Measurements from ENCODE around the gene SIDT1.

The SIDT1 gene

DNA sequence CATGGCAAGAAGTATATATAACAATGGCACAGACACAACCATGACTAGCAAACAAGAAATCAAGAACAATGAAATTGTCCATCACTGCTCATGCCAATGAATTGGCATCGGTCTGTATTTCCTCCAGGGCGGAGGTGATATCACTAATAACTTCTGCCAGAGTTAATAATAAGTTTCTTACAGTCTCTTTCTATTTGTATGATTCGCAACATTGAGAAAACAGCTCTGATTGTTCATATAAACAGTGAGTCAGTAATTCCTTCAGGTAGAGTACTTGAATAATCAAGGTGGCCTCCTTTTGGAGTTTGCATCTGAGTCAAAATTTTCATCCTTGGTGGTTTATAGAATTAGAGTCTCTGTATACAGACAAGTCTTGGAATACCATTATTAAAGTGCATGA, 9.1 kb upstream of the SIDT1 start:
- ChIA-PET CTCF (no interaction called here), POLR2A (no interaction called here)
- no peak for DNase-seq
- H3K4me3 ChIP-seq (ENCODE audit: control insufficient read depth in 1 of 7, extremely low read depth in 1 of 7, insufficient read depth in 4 of 7, low read depth in 2 of 7, low read length in 6 of 7) = no peak overlapping the region
- no peaks in the 10 kb centered on the region for H3K36me3 ChIP-seq (ENCODE audit: control insufficient read depth in 4 of 4, insufficient read depth in 4 of 4, low read length in 3 of 4)
- no peaks in the 10 kb centered on the region for H3K4me1 ChIP-seq (ENCODE audit: control extremely low read depth in 1 of 4, control insufficient read depth in 4 of 4, insufficient read depth in 4 of 4, low read length in 3 of 4)
- H3K27ac ChIP-seq (ENCODE audit: insufficient read depth in 1 of 2, low read depth in 1 of 2, low read length in 2 of 2, poor library complexity in 1 of 2, severe bottlenecking in 2 of 2) = no peak overlapping the region
- H3K27me3 ChIP-seq (replicated peaks in 2 of 5; ENCODE audit: control insufficient read depth in 4 of 5, insufficient read depth in 5 of 5, low read length in 4 of 5) = no peaks in the 10 kb centered on the region
- 100% methylated on average over 1 of the region's 3 CpGs for WGBS (ENCODE audit: insufficient coverage)
- no peaks in the 10 kb centered on the region for H3K9me3 ChIP-seq (ENCODE audit: control extremely low read depth in 1 of 5, control insufficient read depth in 4 of 5, insufficient read depth in 2 of 5, low read depth in 1 of 5, low read length in 4 of 5)

GRCh38 chr3:113532698-113533533, 561 bp downstream of the SIDT1 start:
- no peaks in the 10 kb centered on the region for H3K27me3 ChIP-seq (replicated peaks in 2 of 5; ENCODE audit: control insufficient read depth in 4 of 5, insufficient read depth in 5 of 5, low read length in 4 of 5)
- H3K4me1 ChIP-seq (ENCODE audit: control extremely low read depth in 1 of 4, control insufficient read depth in 4 of 4, insufficient read depth in 4 of 4, low read length in 3 of 4) = peaks cover 32 to 44% (median 37%) of the 10 kb centered on the region in 4 experiments
- CTCF ChIA-PET = interaction anchor here (1.2 to 1.6 kb wide), 6 partner anchors 9 to 40 kb away, joined by 3 to 6 read pairs (median 3); no protein-coding TSS in a partner anchor
- peak overlapping the region; percentile 51 to 93 (median 83) for H3K4me3 ChIP-seq (ENCODE audit: control insufficient read depth in 1 of 7, extremely low read depth in 1 of 7, insufficient read depth in 4 of 7, low read depth in 2 of 7, low read length in 6 of 7)
- peak in 1 of 3 donors; percentile 73 for DNase-seq
- no peaks in the 10 kb centered on the region for H3K9me3 ChIP-seq (ENCODE audit: control extremely low read depth in 1 of 5, control insufficient read depth in 4 of 5, insufficient read depth in 2 of 5, low read depth in 1 of 5, low read length in 4 of 5)
- H3K36me3 ChIP-seq (ENCODE audit: control insufficient read depth in 4 of 4, insufficient read depth in 4 of 4, low read length in 3 of 4) = no peaks in the 10 kb centered on the region
- peak overlapping the region; percentile 60 to 77 for H3K27ac ChIP-seq (ENCODE audit: insufficient read depth in 1 of 2, low read depth in 1 of 2, low read length in 2 of 2, poor library complexity in 1 of 2, severe bottlenecking in 2 of 2)
- POLR2A ChIA-PET = interaction anchor here (0.5 to 1.9 kb wide), 2 partner anchors 18 to 80 kb away, joined by 3 to 7 read pairs; partner anchors contain the start of gene SPICE1
- 0% methylated on average over 56 of the region's 66 CpGs for WGBS (ENCODE audit: insufficient coverage)

GRCh38 chr3:113533534-113533892, 1.2 kb downstream of the SIDT1 start:
- Histone ChIP-seq H3K27me3 (replicated peaks in 2 of 5; ENCODE audit: control insufficient read depth in 4 of 5, insufficient read depth in 5 of 5, low read length in 4 of 5) (no peaks in the 10 kb centered on the region), H3K4me1 (ENCODE audit: control extremely low read depth in 1 of 4, control insufficient read depth in 4 of 4, insufficient read depth in 4 of 4, low read length in 3 of 4) (peaks cover 32 to 44% (median 37%) of the 10 kb centered on the region in 4 experiments)
- DNase-seq = peak; percentile 30 to 77 (median 63)

GRCh38 chr3:113534365-113534764, 2.0 kb downstream of the SIDT1 start:
- Histone ChIP-seq H3K27ac (ENCODE audit: insufficient read depth in 1 of 2, low read depth in 1 of 2, low read length in 2 of 2, poor library complexity in 1 of 2, severe bottlenecking in 2 of 2) (no peak overlapping the region), H3K36me3 (ENCODE audit: control insufficient read depth in 4 of 4, insufficient read depth in 4 of 4, low read length in 3 of 4) (no peaks in the 10 kb centered on the region), H3K27me3 (replicated peaks in 2 of 5; ENCODE audit: control insufficient read depth in 4 of 5, insufficient read depth in 5 of 5, low read length in 4 of 5) (no peaks in the 10 kb centered on the region), H3K4me3 (ENCODE audit: control insufficient read depth in 1 of 7, extremely low read depth in 1 of 7, insufficient read depth in 4 of 7, low read depth in 2 of 7, low read length in 6 of 7) (peak overlapping the region in 2 of 7 experiments; percentile 80 to 83), H3K4me1 (ENCODE audit: control extremely low read depth in 1 of 4, control insufficient read depth in 4 of 4, insufficient read depth in 4 of 4, low read length in 3 of 4) (peaks cover 32 to 44% (median 37%) of the 10 kb centered on the region in 4 experiments), H3K9me3 (ENCODE audit: control extremely low read depth in 1 of 5, control insufficient read depth in 4 of 5, insufficient read depth in 2 of 5, low read depth in 1 of 5, low read length in 4 of 5) (no peaks in the 10 kb centered on the region)
- WGBS (ENCODE audit: insufficient coverage) = 60% methylated on average over 1 of the region's 4 CpGs
- ChIA-PET CTCF (interaction anchor here (0.6 to 1.6 kb wide), 7 partner anchors 10 to 93 kb away, joined by 3 to 6 read pairs (median 3); no protein-coding TSS in a partner anchor), POLR2A (no interaction called here)
- no peak for DNase-seq

More at GRCh38 chr3:113533534-113533892, 1.2 kb downstream of the SIDT1 start:
- no peaks in the 10 kb centered on the region for H3K9me3 ChIP-seq (ENCODE audit: control extremely low read depth in 1 of 5, control insufficient read depth in 4 of 5, insufficient read depth in 2 of 5, low read depth in 1 of 5, low read length in 4 of 5)
- WGBS (ENCODE audit: insufficient coverage) = 0% methylated on average over 8 of the region's 10 CpGs
- POLR2A ChIA-PET = no interaction called here
- no peaks in the 10 kb centered on the region for H3K36me3 ChIP-seq (ENCODE audit: control insufficient read depth in 4 of 4, insufficient read depth in 4 of 4, low read length in 3 of 4)
- CTCF ChIA-PET = interaction anchor here (0.6 to 1.6 kb wide), 7 partner anchors 9 to 41 kb away, joined by 3 to 6 read pairs (median 3); no protein-coding TSS in a partner anchor
- H3K27ac ChIP-seq (ENCODE audit: insufficient read depth in 1 of 2, low read depth in 1 of 2, low read length in 2 of 2, poor library complexity in 1 of 2, severe bottlenecking in 2 of 2) = peak overlapping the region in 1 of 2 experiments; percentile 77
- H3K4me3 ChIP-seq (ENCODE audit: control insufficient read depth in 1 of 7, extremely low read depth in 1 of 7, insufficient read depth in 4 of 7, low read depth in 2 of 7, low read length in 6 of 7) = peak overlapping the region; percentile 51 to 93 (median 83)

- Histone ChIP-seq H3K4me1 (ENCODE audit: control extremely low read depth in 1 of 4, control insufficient read depth in 4 of 4, insufficient read depth in 4 of 4, low read length in 3 of 4) (peaks cover 32 to 44% (median 37%) of the 10 kb centered on the region in 4 experiments), H3K4me3 (ENCODE audit: control insufficient read depth in 1 of 7, extremely low read depth in 1 of 7, insufficient read depth in 4 of 7, low read depth in 2 of 7, low read length in 6 of 7) (no peak overlapping the region), H3K36me3 (ENCODE audit: control insufficient read depth in 4 of 4, insufficient read depth in 4 of 4, low read length in 3 of 4) (no peaks in the 10 kb centered on the region), H3K27me3 (replicated peaks in 2 of 5; ENCODE audit: control insufficient read depth in 4 of 5, insufficient read depth in 5 of 5, low read length in 4 of 5) (no peaks in the 10 kb centered on the region), H3K9me3 (ENCODE audit: control extremely low read depth in 1 of 5, control insufficient read depth in 4 of 5, insufficient read depth in 2 of 5, low read depth in 1 of 5, low read length in 4 of 5) (no peaks in the 10 kb centered on the region), H3K27ac (ENCODE audit: insufficient read depth in 1 of 2, low read depth in 1 of 2, low read length in 2 of 2, poor library complexity in 1 of 2, severe bottlenecking in 2 of 2) (no peak overlapping the region)
- WGBS (ENCODE audit: insufficient coverage) = 100% methylated on average over 5 of the region's 5 CpGs
- CTCF ChIA-PET = interaction anchor here (0.8 to 3.8 kb wide), 7 partner anchors 16 to 73 kb away, joined by 3 to 18 read pairs (median 5); no protein-coding TSS in a partner anchor
- peak; percentile 26 to 50 (median 48) for DNase-seq
- POLR2A ChIA-PET = no interaction called here
Measured at GRCh38 chr3:113535898-113536297, 3.5 kb downstream of the SIDT1 start.

DNA sequence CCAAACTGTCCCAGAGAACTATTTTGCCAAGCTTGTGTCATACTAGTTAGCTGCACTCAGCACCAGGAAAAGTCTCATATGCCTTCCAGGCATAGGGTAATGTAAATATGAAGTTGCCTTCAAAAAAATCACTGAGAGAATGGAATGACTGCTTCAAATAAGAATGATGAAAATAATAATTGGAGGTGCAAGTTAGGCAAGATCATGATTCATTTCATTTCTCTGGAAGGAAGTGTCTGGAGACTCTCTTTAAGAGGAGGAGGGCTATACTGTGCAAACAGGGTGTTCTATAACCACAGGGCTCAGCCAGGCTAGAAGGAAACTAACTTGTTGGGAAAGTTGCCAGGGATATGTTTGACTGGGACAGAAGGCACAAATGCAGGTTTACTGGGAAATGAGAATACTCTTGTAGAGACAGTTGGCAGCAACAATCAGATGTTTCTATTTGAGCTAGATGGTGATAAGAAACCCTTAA, 4.3 kb downstream of the SIDT1 start:
- H3K4me1 ChIP-seq (ENCODE audit: control extremely low read depth in 1 of 4, control insufficient read depth in 4 of 4, insufficient read depth in 4 of 4, low read length in 3 of 4) = peaks cover 30 to 38% (median 34%) of the 10 kb centered on the region in 4 experiments
- H3K9me3 ChIP-seq (ENCODE audit: control extremely low read depth in 1 of 5, control insufficient read depth in 4 of 5, insufficient read depth in 2 of 5, low read depth in 1 of 5, low read length in 4 of 5) = no peaks in the 10 kb centered on the region
- no peaks in the 10 kb centered on the region for H3K27me3 ChIP-seq (replicated peaks in 2 of 5; ENCODE audit: control insufficient read depth in 4 of 5, insufficient read depth in 5 of 5, low read length in 4 of 5)
- H3K27ac ChIP-seq (ENCODE audit: insufficient read depth in 1 of 2, low read depth in 1 of 2, low read length in 2 of 2, poor library complexity in 1 of 2, severe bottlenecking in 2 of 2) = no peak overlapping the region
- ChIA-PET CTCF (interaction anchor here (0.8 to 3.8 kb wide), 10 partner anchors 15 to 92 kb away, joined by 3 to 18 read pairs (median 4); no protein-coding TSS in a partner anchor), POLR2A (no interaction called here)
- H3K4me3 ChIP-seq (ENCODE audit: control insufficient read depth in 1 of 7, extremely low read depth in 1 of 7, insufficient read depth in 4 of 7, low read depth in 2 of 7, low read length in 6 of 7) = peak overlapping the region in 1 of 7 experiments; percentile 1
- DNase-seq = peak in 2 of 3 donors; percentile 53 to 62
- H3K36me3 ChIP-seq (ENCODE audit: control insufficient read depth in 4 of 4, insufficient read depth in 4 of 4, low read length in 3 of 4) = no peaks in the 10 kb centered on the region

- Histone ChIP-seq H3K9me3 (ENCODE audit: control extremely low read depth in 1 of 5, control insufficient read depth in 4 of 5, insufficient read depth in 2 of 5, low read depth in 1 of 5, low read length in 4 of 5) (peaks cover 0 to 3% (median 0%) of the 10 kb centered on the region in 5 experiments), H3K27ac (ENCODE audit: insufficient read depth in 1 of 2, low read depth in 1 of 2, low read length in 2 of 2, poor library complexity in 1 of 2, severe bottlenecking in 2 of 2) (no peak overlapping the region), H3K4me3 (ENCODE audit: control insufficient read depth in 1 of 7, extremely low read depth in 1 of 7, insufficient read depth in 4 of 7, low read depth in 2 of 7, low read length in 6 of 7) (no peak overlapping the region), H3K36me3 (ENCODE audit: control insufficient read depth in 4 of 4, insufficient read depth in 4 of 4, low read length in 3 of 4) (no peaks in the 10 kb centered on the region), H3K27me3 (replicated peaks in 2 of 5; ENCODE audit: control insufficient read depth in 4 of 5, insufficient read depth in 5 of 5, low read length in 4 of 5) (no peaks in the 10 kb centered on the region), H3K4me1 (ENCODE audit: control extremely low read depth in 1 of 4, control insufficient read depth in 4 of 4, insufficient read depth in 4 of 4, low read length in 3 of 4) (peaks cover 26 to 35% (median 30%) of the 10 kb centered on the region in 4 experiments)
- POLR2A ChIA-PET = no interaction called here
- DNase-seq = no peak
- CTCF ChIA-PET = interaction anchor here (1.0 to 3.8 kb wide), 9 partner anchors 15 to 91 kb away, joined by 3 to 18 read pairs (median 4); no protein-coding TSS in a partner anchor
Measured at GRCh38 chr3:113537155-113537554, 4.8 kb downstream of the SIDT1 start.
